Fibroblast of lung (primary cell): Measurements from ENCODE around the gene SIVA1.

Source experiments
- CTCF ChIP-seq, 2 donors: IDR thresholded peaks in 1 of 2; conservative IDR thresholded peaks in 1 of 2; 1 replicate in 1 of 2; 2 replicates in 1 of 2; pipeline ENCODE4 v1.5.1; 2011 to 2012; ENCODE audit warnings: low read length in 2 of 2, control low read depth in 1 of 2, inconsistent platforms in 1 of 2, low read depth in 1 of 2, mild to moderate bottlenecking in 1 of 2
- EZH2 ChIP-seq: IDR thresholded peaks from 2 replicates; pipeline ENCODE4 v1.5.1; 2012; ENCODE audit warnings: low read length, control low read depth, mild to moderate bottlenecking; ENCODE audit errors: missing control alignments

GRCh38 chr14:104767634-104767918, 14.6 kb downstream of the SIVA1 start:
- TF ChIP-seq CTCF (conservative IDR thresholded peaks at IDR 0.05 in 1 of 2, IDR thresholded peaks at IDR 0.05 in 1 of 2; ENCODE audit: low read depth in 1 of 2, low read length in 2 of 2) (no peak), EZH2 (no peak)
